Esophagus squamous epithelium (tissue), 5 donors: ENCODE measurements around the gene LTB. TPM values are rescaled to one million over a fixed set of nuclear protein-coding genes. Genes with fewer than 3 reads are reported as not detected.

Source experiments
- DNase-seq: peaks from one replicate; lab custom pipeline; 2025; lab: John Stamatoyannopoulos, UW
- H3K27ac ChIP-seq, 4 donors: fragments of 200-600 bp; sonication (generic); one replicate each; pipeline ENCODE4 v1.5.1; 2016 to 2019; ENCODE audit warnings: mild to moderate bottlenecking in 1 of 4
- H3K27me3 ChIP-seq, 4 donors: fragments of 200-600 bp; sonication (generic); 1 replicate in 3 of 4; 2 replicates in 1 of 4; pipeline versions ENCODE4 v1.5.1 to v1.6.0; 2017 to 2021; ENCODE audit warnings: antibody characterized with exemption in 1 of 4
- H3K36me3 ChIP-seq, 3 donors: fragments of 200-600 bp; sonication (generic); one replicate each; pipeline ENCODE4 v1.5.1; 2016 to 2019
- H3K4me1 ChIP-seq, 3 donors: fragments of 200-600 bp; sonication (generic); one replicate each; pipeline ENCODE4 v1.5.1; 2017 to 2019
- H3K4me3 ChIP-seq, 4 donors: fragments of 200-600 bp; sonication (generic); 1 replicate in 3 of 4; 2 replicates in 1 of 4; pipeline ENCODE4 v1.5.1; 2016 to 2019; ENCODE audit warnings: mild to moderate bottlenecking in 2 of 4, moderate library complexity in 1 of 4
- H3K9me3 ChIP-seq, 3 donors: fragments of 200-600 bp; sonication (generic); one replicate each; pipeline ENCODE4 v1.5.1; 2016 to 2019
- POLR2A ChIP-seq, 4 donors: fragments of 450-650 bp; IDR thresholded peaks; one replicate each; pipeline ENCODE4 v1.6.1; 2017; ENCODE audit warnings: antibody characterized with exemption in 4 of 4, mild to moderate bottlenecking in 4 of 4, moderate library complexity in 3 of 4
- WGBS, 2 donors: methylation state at CpG; one replicate each; pipeline ENCODE4 v1.1.5; 2018; 5-methylcytosine and 5-hydroxymethylcytosine counted together
- intact Hi-C: fragments of 100-400 bp; cut with DNase I; formaldehyde crosslinking; loops from one replicate; pipeline ENCODE4 v1.15.0; 2022
- total RNA-seq, 4 donors: library from RNA; depleted of rRNA; stranded (reverse); fragments of >200 nt; gene quantifications; one replicate each; pipeline ENCODE4 v1.1.0, GENCODE V29; 2016
- TF ChIP-seq, protein P1 (sequence below), 6 experiments: fragments of 450-650 bp in 4 of 6; fragments of 200-600 bp in 2 of 6; sonication (generic) in 2 of 6; IDR thresholded peaks; one replicate each; pipeline ENCODE4 v1.5.1; 2016 to 2019; ENCODE audit warnings: antibody characterized with exemption in 6 of 6, mild to moderate bottlenecking in 4 of 6, moderate library complexity in 4 of 6
- donor health status: DM: yes; HTN: yes; CAD: no.

LTB gene
- total RNA-seq, 4 donors from 2014 or later, result 0.53 to 2.3 (median 1.1) TPM

DNA sequence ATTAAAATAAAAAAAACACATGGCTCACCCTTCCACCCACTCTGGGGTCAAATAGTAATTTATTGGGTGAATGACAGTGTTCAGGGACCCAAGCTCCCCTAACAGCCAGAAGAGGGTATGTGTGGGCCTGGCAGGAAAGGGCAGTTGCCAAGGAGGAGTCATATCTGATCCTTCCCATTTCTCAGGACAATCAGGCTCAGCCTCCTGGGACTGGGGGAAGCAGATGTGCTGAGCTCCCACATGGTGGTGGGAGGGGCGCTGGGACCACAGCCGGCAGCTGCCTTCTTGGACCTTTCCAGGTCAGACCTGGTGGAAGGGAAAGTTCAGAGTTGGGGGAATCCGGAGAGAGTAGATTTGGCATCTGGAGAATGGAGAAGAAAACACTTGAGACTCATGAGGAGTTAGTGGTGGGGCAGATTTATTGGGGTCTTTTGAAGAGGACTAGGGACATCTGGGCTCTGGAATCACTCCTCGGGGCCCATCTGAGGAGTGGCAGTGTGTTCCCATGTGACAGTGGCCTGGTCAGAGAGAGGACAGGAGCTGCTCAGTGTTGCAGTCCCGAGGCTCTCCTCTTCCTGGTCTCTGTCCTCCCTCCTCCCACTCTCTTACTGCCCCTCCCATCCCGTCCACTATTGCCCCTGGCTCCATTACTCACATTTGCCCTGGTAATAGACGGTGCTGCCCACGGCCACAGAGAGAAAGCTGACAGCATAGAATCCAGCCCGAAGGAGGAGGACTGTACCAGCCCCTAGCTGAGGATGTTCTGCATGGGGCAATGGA, 6.8 kb upstream of the LTB start:
- H3K27me3 ChIP-seq, result peaks cover 0 to 21% (median 0%) of the 10 kb centered on the region in 4 donors

GRCh38 chr6:31587791-31588777, 5.9 kb upstream of the LTB start:
- Histone ChIP-seq H3K36me3 (no peaks in the 10 kb centered on the region), H3K27ac (peak overlapping the region in 2 of 4 donors; percentile 2 to 39), H3K27me3 (peaks cover 0 to 21% (median 0%) of the 10 kb centered on the region in 4 donors), H3K9me3 (no peaks in the 10 kb centered on the region), H3K4me1 (peaks cover 0 to 21% (median 5%) of the 10 kb centered on the region in 3 donors), H3K4me3 (peak overlapping the region in 1 of 4 donors; percentile 8)
- intact Hi-C loops, result no loop called here
- 61 to 72% methylated on average over 8 to 9 of the region's 12 CpGs for WGBS, 2 donors
- no peak for DNase-seq
- TF ChIP-seq, protein P1, sequence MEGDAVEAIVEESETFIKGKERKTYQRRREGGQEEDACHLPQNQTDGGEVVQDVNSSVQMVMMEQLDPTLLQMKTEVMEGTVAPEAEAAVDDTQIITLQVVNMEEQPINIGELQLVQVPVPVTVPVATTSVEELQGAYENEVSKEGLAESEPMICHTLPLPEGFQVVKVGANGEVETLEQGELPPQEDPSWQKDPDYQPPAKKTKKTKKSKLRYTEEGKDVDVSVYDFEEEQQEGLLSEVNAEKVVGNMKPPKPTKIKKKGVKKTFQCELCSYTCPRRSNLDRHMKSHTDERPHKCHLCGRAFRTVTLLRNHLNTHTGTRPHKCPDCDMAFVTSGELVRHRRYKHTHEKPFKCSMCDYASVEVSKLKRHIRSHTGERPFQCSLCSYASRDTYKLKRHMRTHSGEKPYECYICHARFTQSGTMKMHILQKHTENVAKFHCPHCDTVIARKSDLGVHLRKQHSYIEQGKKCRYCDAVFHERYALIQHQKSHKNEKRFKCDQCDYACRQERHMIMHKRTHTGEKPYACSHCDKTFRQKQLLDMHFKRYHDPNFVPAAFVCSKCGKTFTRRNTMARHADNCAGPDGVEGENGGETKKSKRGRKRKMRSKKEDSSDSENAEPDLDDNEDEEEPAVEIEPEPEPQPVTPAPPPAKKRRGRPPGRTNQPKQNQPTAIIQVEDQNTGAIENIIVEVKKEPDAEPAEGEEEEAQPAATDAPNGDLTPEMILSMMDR (IDR thresholded peaks at IDR 0.05), result no peak
- no peak for TF ChIP-seq POLR2A (IDR thresholded peaks at IDR 0.05)

More for the DNA sequence above, 6.8 kb upstream of the LTB start:
- TF ChIP-seq, protein P1 (IDR thresholded peaks at IDR 0.05), result no peak
- TF ChIP-seq POLR2A (IDR thresholded peaks at IDR 0.05), result no peak
- Histone ChIP-seq H3K9me3 (no peaks in the 10 kb centered on the region), H3K4me1 (peaks cover 0 to 21% (median 5%) of the 10 kb centered on the region in 3 donors), H3K27ac (no peak overlapping the region), H3K4me3 (no peak overlapping the region), H3K36me3 (no peaks in the 10 kb centered on the region)
- intact Hi-C loops, result no loop called here
- 44 to 65% methylated on average over 3 to 5 of the region's 9 CpGs for WGBS, 2 donors
- no peak for DNase-seq

- Histone ChIP-seq H3K9me3 (no peaks in the 10 kb centered on the region), H3K4me1 (peaks cover under 1 to 32% (median 15%) of the 10 kb centered on the region in 3 donors), H3K4me3 (peak overlapping the region in 1 of 4 donors; percentile 12), H3K27me3 (peaks cover 0 to 25% (median 0%) of the 10 kb centered on the region in 4 donors), H3K36me3 (no peaks in the 10 kb centered on the region), H3K27ac (peak overlapping the region in 2 of 4 donors; percentile 49 to 64)
- intact Hi-C loops, result no loop called here
- 60 to 64% methylated on average over 3 to 5 of the region's 9 CpGs for WGBS, 2 donors
- DNase-seq, result no peak
- no peak for TF ChIP-seq POLR2A (IDR thresholded peaks at IDR 0.05)
- TF ChIP-seq, protein P1 (IDR thresholded peaks at IDR 0.05), result no peak
Measured at GRCh38 chr6:31586599-31587281, 4.5 kb upstream of the LTB start.

- Histone ChIP-seq H3K4me1 (peaks cover 8 to 40% (median 19%) of the 10 kb centered on the region in 3 donors), H3K4me3 (peak within 1 kb of the TSS in 1 of 4 donors; percentile 12), H3K9me3 (no peaks in the 10 kb centered on the region), H3K27me3 (peaks cover 0 to 25% (median 0%) of the 10 kb centered on the region in 4 donors), H3K36me3 (no peaks in the 10 kb centered on the region), H3K27ac (peak within 1 kb of the TSS in 2 of 4 donors; percentile 49 to 64)
- WGBS, 2 donors, result 33% methylated on average over 1 of the region's 1 CpG
- DNase-seq, result no peak
- intact Hi-C loops, result no loop called here
- TF ChIP-seq, protein P1 (IDR thresholded peaks at IDR 0.05), result no peak
- no peak for TF ChIP-seq POLR2A (IDR thresholded peaks at IDR 0.05)
Measured at GRCh38 chr6:31586008-31586407, 3.8 kb upstream of the LTB start, which contains the start of gene LST1. Gene LST1, plus strand, starts transcription at chr6:31586277. Its CDS starts 1,023 bp downstream, at chr6:31587300.
